Uterus (tissue), 2 donors: Measurements from ENCODE around the gene TOP3B.

Experiments used
- POLR2A ChIP-seq, 2 donors: fragments of 450-650 bp; IDR thresholded peaks; one replicate each; pipeline ENCODE4 v1.6.1; 2016; ENCODE audit warnings: antibody characterized with exemption in 2 of 2, mild to moderate bottlenecking in 1 of 2, moderate library complexity in 1 of 2
- TF ChIP-seq, protein P1 (sequence below), 4 experiments: fragments of 200-600 bp in 2 of 4; fragments of 450-650 bp in 2 of 4; sonication (generic) in 2 of 4; IDR thresholded peaks; one replicate each; pipeline ENCODE4 v1.5.1; 2016 to 2019; ENCODE audit warnings: antibody characterized with exemption in 4 of 4, mild to moderate bottlenecking in 2 of 4, moderate library complexity in 1 of 4

DNA sequence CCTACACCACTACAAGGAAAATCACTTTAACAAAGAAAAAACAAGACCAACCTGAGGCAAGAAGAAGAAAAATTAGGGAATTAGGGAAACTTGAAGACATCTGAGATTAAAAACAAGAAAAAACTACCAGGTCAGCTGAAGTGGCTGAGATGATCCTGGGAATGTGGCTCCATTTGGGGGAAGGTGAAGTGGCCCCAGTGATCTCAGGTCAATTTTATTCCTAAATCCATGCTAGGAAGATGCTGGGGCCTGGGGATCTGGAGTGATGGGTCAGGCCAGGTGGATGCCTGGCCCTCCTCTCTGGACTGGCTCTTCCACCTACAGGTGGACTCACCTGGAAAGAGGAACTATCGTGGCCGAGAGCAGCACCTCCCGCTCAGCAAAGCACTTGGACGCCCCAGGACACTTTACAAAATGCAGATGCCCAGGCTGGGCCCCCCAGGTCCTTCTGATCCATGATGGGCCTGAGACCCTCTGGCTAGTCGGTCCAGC lies 6.7 kb downstream of the TOP3B start:
- no peak for TF ChIP-seq POLR2A (IDR thresholded peaks at IDR 0.05)
- TF ChIP-seq, protein P1, sequence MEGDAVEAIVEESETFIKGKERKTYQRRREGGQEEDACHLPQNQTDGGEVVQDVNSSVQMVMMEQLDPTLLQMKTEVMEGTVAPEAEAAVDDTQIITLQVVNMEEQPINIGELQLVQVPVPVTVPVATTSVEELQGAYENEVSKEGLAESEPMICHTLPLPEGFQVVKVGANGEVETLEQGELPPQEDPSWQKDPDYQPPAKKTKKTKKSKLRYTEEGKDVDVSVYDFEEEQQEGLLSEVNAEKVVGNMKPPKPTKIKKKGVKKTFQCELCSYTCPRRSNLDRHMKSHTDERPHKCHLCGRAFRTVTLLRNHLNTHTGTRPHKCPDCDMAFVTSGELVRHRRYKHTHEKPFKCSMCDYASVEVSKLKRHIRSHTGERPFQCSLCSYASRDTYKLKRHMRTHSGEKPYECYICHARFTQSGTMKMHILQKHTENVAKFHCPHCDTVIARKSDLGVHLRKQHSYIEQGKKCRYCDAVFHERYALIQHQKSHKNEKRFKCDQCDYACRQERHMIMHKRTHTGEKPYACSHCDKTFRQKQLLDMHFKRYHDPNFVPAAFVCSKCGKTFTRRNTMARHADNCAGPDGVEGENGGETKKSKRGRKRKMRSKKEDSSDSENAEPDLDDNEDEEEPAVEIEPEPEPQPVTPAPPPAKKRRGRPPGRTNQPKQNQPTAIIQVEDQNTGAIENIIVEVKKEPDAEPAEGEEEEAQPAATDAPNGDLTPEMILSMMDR (IDR thresholded peaks at IDR 0.05): no peak
